Renal cortical epithelial cell (primary cell): ENCODE measurements around the gene IQCK. TPM values are rescaled to one million over a fixed set of nuclear protein-coding genes. Genes with fewer than 3 reads are reported as not detected.

Experiments
- DNase-seq: peaks from one replicate; pipeline ENCODE4 v3.0.0-alpha.2; 2011; ENCODE audit warnings: low read depth
- total RNA-seq: library from RNA; depleted of rRNA; stranded (reverse); fragments of >200 nt; gene quantifications from 2 replicates; pipeline ENCODE4 v1.2.3, GENCODE V29; 2014

The IQCK gene
- total RNA-seq, 1 donor from 2014 or later: 37.1 TPM

DNA sequence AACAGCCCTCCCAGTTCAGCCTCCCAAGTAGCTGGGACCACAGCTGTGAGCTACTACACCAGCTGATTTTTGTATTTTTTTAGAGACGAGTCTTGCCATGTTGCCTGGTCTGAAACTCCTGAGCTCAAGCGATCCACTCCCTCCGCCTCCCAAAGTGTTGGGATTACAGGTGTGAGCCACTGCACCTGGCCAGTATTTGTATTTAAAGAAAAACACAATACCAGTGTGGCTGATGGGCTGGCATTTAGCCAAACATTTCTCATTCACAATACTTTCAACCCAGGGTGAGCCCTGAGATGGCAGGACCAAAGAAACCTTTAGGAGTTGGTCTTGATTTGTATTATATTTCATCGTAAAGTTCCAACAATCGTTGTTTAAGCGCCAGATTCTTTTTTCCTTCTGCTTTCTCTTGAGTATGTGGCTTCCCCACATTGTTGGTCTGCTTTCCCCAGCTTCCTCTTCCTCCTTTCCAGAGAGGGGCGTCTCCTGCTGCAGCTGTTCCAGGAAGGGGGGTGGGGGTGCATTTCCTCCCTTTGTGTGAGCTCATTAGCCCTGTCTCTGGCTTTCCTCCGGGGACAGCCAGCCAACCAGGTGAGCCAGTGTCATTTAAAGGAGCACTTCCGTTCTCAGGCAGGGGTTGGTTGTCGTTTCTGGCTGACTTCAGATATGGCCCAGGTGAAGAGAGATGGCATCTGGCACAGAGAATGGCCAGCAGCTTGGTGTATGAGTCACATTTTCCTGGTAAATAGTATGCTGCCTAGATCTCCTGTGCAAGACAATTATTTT, 86.7 kb downstream of the IQCK start:
- peak; percentile 41 for DNase-seq

DNA sequence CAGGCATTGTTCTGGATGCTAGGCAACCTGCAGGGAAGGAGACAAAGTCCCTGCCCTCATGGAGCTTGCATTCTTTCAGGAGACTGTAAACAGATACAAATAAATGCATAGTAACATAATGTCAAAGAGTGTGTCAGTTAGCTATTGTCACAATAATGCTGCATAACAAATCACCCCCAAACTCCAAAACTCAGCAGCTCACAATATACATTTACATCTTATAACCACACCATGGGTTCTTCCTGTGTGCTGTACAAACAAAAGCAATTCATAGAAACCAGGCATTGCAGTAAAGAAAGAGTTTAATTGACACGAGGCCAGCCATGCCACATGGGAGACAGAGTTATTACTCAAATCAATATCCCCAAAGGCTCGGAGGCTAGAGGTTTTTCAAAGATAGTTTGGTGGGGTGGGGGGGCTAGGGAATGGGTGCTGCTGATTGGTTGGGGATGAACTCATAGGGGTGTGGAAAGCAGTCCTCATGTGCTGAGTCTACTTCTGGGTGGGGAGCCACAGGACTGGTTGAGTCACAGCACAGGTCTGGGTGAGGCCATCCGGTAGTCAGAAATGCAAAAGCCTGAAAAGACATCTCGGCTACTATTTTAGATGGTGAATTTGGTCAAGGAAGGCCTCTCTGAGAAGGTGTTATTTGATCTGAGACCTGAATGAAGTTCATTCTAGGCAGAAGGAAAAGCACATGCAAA, 87.5 kb downstream of the IQCK start:
- no peak for DNase-seq

DNA sequence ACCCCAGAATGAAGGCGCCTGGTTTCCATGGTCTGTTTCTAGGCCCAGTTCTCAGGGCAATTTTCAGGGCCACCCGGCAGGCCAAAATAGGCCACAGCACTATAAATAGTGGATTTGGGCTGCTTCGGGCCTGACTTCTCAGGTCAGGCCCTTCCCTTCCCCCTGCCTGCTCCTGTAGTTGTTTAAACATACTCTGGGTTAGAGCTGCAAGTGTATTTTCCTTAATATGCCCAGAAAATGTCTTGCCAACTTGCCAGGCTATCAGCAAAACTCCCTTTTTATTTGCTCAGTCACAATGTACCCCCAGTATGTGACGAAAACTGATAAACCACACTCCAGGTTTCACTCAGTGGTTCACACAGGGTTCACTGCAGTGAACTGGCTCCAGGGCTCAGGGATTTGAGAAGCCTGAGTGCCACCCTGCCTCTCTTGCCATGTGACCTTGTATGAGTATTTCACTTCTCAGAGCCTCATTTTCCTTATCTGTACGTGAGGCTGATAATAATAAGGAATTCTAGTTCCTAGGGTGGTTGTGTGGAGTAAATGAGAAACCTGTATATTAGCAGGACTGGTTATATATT, 90.1 kb downstream of the IQCK start:
- DNase-seq: peak; percentile 91

DNA sequence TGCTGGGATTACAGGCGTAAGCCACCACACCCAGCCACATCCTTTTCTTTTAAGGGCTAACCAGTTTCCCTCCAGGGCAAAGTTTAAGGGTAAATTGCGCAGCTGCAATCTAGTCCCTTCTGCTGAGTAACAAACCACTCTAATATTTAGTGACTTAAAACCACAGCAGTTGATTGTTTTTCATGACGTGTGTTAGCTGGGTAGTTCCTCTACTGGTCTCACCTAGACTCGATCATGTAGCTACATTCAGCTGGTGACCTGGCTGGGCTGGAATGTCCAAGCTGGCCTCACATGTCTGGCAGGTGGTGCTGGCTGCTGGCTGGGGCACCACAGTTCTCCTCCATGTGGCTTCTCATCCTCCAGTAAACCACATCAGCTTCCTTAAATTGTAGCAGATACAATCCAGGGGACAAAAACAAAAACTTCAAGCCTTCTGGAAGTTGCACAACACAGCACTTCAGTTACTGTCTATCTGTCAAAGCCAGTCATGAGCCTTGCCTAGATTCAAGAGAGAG, 91.1 kb downstream of the IQCK start:
- DNase-seq: peak; percentile 82

DNA sequence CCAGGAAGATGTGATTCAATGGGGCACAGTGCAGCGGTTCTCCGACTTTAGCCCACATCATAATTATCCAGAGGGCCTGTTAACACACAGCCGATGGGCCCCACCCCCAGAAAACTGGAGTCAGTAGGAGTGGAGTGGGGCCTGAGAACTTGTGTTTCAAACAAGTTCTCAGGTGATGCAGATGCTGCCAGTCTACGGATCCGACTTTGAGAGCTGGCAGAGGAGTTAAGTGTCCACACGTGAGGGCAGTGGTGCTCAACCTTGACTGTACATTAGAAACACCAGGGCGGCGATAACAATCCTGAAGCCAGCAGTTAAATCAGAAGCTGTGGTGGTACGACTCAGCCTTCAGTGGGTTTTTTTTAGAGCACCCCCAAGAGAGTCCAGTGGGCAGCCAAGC, 91.6 kb downstream of the IQCK start:
- no peak for DNase-seq

DNA sequence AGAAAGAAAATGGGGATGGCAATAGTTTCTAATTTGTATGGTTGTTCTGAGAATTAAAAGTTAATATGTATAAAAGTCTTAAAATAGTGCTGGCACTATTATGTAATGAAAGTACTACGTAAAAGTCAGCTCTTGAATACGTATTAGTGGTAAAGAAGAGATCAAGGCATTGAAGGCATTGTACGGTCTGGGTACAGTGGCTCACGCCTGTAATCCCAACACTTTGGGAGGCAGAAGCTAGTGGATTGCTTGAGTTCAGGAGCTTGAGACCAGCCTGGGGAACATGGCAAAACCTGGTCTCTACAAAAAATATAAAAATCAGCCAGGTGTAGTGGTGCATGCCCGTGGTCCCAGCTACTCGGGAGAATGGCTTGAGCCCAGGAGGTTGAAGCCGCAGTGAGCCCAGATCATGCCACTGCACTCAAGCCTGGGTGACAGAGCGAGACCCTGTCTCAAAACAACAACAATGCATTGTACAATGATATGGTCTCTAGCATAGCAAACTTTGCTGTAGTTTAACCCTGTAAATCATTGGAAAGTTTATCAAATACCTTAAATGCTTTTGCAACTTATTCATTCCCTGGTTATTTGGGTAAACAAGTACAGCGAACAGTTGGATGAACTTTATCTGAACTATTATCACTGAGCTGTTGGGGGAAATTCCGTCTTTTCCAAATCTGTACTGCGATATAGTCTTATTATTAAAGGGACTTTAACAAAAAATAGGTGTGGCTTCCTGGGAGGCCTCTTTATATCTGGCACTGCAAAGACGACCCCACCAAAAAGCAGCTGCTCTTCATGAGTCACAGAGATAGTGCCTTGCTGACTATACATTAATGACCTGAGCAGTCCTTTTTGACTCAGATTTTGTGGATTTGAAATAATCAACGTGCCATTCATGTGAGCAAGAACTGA, 93.0 kb downstream of the IQCK start:
- peak; percentile 99 for DNase-seq

DNA sequence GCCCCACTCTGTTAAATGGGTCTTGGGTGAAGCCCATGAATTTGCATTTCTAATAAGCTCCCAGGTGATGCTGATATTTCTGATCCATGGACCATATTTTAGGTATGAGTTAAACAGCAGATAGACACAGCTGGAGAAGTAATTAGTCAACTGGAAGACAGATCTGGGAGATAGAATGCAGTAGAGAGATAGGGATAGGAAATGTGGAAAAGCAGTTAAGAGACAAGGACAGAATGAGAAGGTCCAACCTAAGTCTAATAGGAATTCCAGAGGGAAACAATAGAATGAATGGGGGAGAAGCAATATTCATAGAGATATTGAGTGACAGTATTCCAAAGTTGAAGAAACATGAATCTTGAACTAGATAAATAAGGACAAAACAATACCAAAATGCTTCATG, 94.9 kb downstream of the IQCK start:
- no peak for DNase-seq

DNA sequence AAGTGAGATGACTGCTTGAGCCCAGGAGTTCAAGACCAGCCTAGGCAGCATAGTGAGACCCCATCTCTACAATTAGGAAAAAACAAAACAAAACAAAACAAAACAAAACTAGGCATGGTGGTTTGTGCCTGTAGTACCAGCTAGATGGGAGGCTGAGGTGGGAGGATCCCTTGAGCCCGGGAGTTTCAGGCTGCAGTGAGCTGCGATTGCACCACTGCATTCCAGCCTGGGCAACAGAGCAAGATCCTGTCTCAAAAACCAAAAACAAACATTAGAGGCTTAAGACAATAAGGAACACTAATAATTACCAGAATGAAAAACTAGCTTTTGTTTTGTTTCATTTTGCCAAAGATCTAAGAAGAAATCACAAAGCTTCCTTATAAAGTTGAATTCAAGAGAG, 97.3 kb downstream of the IQCK start:
- peak; percentile 11 for DNase-seq

DNA sequence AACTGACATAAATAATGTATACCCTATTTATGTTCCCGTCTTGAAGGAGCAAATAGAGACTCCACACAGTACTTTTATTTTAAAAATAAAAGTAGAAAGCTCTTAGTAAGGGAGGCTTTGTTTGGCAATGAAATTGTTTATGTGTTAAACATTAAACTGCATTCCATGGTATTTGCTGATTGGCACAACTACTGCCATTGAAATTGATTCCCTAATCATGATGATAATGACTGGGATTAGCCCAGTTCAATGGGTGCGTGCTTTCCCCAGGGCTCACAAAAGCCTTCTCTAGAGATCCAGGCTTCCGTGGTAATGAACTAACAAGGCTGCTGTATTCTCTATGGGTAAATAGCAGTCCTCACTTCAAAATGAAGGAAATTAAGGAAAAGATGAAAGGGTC, 99.1 kb downstream of the IQCK start:
- DNase-seq: peak; percentile 72

DNA sequence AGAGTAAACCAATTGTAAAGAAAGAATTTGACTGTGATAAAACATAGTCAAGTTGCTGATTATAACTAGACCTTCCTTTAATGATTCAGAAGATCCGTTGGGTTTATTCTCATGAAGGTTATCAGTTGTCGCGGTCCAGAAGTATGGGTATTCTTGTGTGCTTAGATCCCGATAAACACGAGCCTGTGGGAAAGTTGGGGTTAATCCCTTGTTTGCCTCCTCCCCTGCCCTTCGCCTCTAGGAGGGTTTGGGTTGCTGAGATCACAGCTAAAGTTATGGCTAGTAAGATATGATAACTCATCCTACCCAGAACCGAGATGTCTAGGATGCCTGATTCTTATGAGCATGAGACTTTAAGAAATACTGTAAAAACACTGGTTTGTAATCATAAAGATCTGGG, 99.8 kb downstream of the IQCK start:
- no peak for DNase-seq

DNA sequence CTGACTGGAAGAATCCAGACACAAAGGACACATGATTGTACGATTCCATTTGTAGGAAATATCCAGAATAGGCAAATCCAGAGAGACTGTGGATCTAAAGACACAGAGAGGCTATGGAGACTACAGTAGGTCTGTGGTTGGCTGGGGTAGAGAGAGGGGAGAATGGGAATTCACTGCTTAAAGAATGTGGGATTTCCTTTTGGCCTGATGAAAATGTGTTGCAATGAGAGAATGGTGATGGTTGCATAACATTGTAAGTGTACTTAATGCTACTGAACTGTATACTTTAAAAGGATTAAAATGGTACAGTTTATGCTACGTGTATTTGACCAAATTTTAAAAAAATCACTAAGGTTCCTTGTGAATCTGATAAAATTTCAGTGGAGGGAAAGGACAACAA, 104.5 kb downstream of the IQCK start:
- DNase-seq: peak; percentile 59

DNA sequence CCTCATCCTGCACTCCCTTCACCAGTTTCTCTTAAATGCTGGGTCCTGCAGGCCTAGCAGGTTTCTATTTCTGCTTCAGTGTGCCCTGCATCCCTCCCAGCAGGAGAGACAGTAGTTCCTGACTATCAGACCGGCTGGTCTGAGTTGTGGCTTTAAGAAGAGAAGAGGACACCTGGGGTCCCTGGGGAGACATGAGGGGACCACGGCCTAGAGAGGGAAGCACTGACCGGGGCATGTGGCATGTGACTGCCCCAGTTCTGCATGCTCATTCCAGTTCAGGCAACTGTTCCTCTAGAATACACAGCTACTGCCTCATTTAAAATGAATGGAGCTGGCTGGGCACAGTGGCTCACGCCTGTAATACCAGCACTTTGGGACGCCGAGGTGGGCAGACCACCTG, 105.3 kb downstream of the IQCK start:
- DNase-seq: no peak

DNA sequence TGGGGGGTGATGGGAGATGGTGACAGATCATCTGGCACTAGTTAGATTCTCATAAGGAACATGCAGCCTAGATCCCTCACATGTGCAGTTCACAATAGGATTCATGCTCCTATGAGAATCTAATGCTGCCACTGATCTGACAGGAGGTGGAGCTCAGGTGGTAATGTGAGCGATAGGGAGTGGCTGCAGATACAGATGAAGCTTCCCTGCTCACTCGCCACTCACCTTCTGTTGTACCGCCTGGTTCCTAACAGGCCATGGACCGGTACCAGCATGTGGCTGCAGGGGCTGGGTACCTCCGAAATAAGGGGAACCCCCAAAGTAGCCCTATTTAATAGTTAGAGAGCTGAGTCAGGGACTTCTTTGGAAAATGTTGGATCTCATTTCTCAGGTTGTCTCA, 106.1 kb downstream of the IQCK start:
- no peak for DNase-seq

DNA sequence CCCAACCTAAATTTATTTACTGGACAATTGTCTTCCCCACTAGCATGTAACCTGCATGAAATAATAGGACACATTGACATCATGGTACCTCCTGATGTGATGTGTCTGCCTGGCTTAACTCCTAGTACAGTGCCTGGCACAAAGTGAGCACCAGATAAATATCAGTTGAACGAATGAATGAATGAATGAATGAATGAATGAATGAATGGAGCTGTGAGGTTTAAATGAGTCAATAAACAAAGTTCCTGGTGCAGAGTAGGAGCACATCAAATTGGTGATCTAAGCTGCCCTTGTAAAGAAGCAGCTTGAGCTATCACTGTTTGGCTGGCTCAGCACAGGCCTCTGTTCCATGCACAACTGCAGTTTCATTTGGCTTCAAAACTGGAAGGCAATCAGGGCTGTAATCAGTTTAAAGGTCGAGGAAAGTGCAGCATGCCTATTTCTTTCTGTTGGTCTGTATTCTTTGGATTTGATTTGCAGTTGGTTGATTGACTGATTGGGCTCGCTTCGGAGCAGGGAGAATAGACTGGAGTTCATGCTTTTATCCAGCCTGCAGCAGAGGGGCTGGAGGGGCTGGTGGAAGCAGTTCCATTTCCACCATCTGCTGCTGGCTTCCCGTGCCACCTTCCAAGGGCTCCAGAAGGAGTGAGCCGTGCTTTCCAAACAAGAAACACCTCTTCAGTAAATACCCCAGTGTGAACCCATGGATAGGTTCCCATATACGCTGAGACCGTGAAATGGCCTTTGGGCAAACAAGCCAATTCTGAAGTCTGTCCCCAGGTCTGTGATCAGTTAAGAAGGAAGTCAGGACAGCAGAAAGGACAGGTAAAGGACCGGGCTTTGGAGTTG, 112.0 kb downstream of the IQCK start:
- DNase-seq: no peak

DNA sequence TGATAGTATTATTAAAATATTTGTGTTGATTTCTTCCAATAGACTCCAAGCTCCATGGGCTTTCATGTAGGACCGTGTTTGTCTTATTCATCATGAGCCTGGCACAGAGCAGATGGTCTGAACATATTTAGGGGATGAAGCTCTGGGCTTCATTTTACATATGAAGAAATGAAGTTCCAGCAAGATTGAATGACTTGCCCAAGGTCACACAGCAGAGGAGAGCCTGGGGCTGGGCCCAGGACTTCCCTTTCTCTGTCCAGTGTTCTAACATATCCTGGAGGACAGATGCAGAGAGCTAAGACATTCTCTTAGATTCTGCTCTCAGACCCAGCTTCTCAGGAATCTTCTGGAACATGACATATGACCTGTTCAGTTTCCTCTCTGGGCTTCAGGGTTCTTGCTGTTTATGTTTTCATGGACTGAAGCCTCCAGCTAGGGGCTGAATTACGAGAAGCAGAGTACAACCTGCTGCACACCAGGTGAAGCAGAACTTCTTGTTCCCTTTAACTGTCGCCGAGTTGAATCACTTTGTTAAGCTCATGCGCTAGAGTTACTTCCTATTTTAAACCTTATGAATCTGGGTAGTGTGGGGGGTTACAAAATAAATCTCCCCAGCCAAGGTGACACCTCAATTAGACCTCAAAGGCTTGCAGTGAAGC, 113.0 kb downstream of the IQCK start:
- peak; percentile 42 for DNase-seq

DNA sequence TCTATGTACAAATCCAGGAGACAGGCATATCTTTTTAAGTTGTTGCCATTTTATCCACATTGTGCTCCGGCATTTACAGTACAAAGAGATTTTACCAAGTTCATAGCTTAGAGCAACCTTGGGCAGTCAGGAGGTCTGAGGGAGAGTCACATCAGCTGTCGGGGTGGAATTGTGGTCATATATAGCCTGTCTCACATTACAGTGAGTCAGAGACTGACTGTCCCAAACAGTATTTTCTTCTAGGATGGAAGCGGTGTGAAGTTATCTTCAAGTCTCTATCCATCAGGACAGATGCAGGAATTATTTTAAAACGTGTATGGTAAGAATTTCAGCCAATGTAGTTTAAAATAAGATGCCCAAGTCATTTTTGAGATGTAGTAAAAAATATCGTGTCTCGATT, 113.6 kb downstream of the IQCK start:
- peak; percentile 65 for DNase-seq

DNA sequence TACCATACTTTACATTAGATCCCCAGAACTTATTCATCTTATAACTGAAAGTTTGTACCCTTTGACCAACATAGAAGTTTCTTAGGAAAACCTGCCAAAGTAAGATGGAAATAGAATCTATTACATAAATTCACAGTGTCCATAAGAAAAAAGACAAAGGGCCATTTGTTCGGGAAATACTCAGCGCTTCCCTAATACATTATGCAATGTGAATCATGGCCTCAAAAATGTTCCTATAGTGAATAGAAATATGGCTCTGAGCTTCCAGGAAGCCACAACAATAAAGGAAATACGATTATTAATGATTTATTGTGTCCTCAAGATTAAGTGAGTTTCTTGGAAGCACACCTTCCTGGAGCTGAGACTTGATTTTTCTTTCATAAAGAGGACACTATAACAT, 115.1 kb downstream of the IQCK start:
- DNase-seq: no peak

DNA sequence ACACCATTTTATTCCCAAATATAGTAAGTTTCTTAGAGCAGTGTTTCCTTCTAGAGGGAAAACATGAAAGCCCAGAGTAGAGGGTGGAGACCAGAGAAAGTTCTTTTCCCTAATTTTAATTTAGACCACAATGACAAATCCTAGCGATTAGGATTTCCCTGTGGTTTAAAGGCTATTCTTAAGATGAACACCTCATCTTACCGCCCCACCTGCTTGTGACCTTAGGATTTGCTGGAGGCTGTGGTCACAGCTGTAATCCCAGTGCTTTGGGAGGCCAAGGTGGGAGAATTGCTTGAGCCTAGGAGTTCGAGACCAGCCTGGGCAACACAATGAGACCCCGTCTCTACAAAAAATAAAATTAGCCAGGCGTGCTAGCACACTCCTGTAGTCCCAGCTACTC, 115.5 kb downstream of the IQCK start:
- DNase-seq: no peak

DNA sequence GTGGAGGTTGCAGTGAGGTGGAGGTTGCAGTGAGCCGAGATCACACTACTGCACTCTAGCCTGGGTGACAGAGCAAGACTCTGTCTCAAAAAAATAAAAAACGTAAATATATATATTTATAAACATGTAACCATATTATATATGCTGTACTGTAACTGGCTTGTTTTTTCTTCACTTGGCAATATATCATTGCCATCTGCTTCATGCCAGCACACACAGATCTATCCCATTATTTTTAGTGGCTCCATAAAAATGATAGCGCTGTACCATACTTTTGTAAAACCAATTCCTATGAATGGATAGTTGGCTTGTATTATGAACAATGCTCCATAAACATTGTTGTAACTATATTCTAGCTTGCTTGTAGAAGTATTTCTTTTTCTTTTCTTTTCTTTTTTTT, 117.1 kb downstream of the IQCK start:
- DNase-seq: no peak

DNA sequence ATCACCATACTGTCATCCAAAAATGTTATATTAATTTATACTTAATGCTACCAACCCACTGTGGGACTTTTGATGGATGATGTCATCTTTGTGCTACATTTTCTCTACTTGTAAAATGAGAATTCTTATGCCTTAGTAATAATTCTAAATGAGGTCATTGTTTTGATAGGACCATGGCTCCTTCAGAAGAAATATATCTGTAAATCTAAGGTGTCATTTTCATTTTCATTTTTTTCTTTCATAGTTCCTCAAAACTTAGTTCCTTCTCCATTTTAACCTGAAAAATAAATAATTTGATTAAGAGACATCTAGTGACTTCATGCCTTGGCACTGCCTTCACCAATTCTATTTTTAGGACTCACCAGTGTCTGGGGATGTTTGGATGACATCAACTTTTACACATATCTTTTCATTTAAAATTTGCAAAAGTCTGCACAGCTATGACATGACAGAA, 117.9 kb downstream of the IQCK start:
- no peak for DNase-seq
